Skeletal muscle satellite cell (primary cell): ENCODE measurements around the gene ZNF416.

ENCODE experiments used
- H3K27me3 ChIP-seq: 2 replicates; pipeline ENCODE4 v1.7.0; 2013; ENCODE audit warnings: low read length; ENCODE audit not compliant: control insufficient read depth, insufficient read depth
- H3K36me3 ChIP-seq: 2 replicates; pipeline ENCODE4 v1.7.0; 2013; ENCODE audit warnings: mild to moderate bottlenecking, control low read depth, low read length; ENCODE audit not compliant: insufficient read depth
- H3K4me1 ChIP-seq: 2 replicates; pipeline ENCODE4 v1.7.0; 2013; ENCODE audit warnings: low read length; ENCODE audit not compliant: control insufficient read depth, insufficient read depth
- H3K4me2 ChIP-seq: 2 replicates; pipeline ENCODE4 v1.7.0; 2013; ENCODE audit warnings: mild to moderate bottlenecking, low read length
- H3K4me3 ChIP-seq: 2 replicates; pipeline ENCODE4 v1.7.0; 2013; ENCODE audit warnings: low read length
- H3K9ac ChIP-seq: 2 replicates; pipeline ENCODE4 v1.7.0; 2013; ENCODE audit warnings: mild to moderate bottlenecking, low read depth, low read length, moderate library complexity
- H3K9me3 ChIP-seq: replicated peaks from 2 replicates; pipeline ENCODE4 v1.7.0; 2013; ENCODE audit warnings: mild to moderate bottlenecking, control low read depth, low read length

ZNF416 gene

DNA sequence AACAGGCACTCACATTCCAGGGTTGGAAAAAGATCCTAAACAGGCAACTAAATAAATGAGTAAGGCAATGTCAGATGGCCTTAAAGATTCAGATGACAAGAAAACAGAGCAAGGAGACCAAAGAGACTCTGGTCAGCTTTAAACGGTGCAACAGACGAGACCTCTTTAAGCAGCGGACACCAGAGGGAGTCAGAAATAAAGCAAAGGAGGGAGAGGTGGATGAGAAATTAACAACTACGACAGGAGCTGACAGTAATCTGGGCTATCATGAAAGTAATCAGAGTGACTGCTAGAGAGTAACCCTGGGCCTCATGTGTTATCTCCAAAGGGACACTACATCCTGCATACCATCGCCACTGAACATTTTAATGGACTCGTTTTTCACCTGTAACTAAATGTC lies 20.2 kb downstream of the ZNF416 start:
- Histone ChIP-seq H3K4me2 (peak overlapping the region; percentile 91), H3K4me1 (peaks cover 17% of the 10 kb centered on the region), H3K9me3 (peaks cover 6% of the 10 kb centered on the region), H3K4me3 (peak overlapping the region; percentile 90), H3K36me3 (peaks cover 29% of the 10 kb centered on the region), H3K9ac (peak overlapping the region; percentile 85), H3K27me3 (no peaks in the 10 kb centered on the region)

GRCh38 chr19:57557659-57558058 lies 21.1 kb downstream of the ZNF416 start:
- Histone ChIP-seq H3K9me3 (peaks cover 6% of the 10 kb centered on the region), H3K27me3 (no peaks in the 10 kb centered on the region), H3K9ac (no peak overlapping the region), H3K4me3 (no peak overlapping the region), H3K4me2 (peak overlapping the region; percentile 91), H3K36me3 (peaks cover 38% of the 10 kb centered on the region), H3K4me1 (peaks cover 17% of the 10 kb centered on the region)

GRCh38 chr19:57552432-57552831 lies 26.3 kb downstream of the ZNF416 start:
- Histone ChIP-seq H3K4me2 (no peak overlapping the region), H3K36me3 (peaks cover 86% of the 10 kb centered on the region), H3K9ac (no peak overlapping the region), H3K4me3 (no peak overlapping the region), H3K9me3 (peaks cover 12% of the 10 kb centered on the region), H3K4me1 (no peaks in the 10 kb centered on the region), H3K27me3 (no peaks in the 10 kb centered on the region)

DNA sequence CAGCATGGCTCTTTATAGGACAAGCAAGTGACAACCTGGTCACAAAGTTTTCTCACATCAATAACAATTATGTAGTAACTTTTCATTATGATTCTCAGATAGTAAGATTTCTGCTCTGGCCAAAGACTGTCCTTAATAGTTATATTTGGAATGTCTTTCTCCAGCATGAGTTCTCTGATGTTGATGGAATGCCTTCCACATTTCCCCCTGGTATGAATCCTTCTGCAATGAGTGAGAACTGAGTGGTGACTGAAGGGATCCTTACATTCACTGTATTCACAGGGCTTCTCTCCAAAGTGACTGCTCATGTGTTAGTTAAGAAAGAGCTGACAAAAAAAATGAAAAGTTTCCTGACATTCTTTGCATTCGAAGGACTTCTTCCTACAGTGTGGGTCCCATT lies 32.2 kb downstream of the ZNF416 start:
- Histone ChIP-seq H3K4me1 (no peaks in the 10 kb centered on the region), H3K4me3 (no peak overlapping the region), H3K9ac (no peak overlapping the region), H3K36me3 (peaks cover 91% of the 10 kb centered on the region), H3K4me2 (no peak overlapping the region), H3K27me3 (no peaks in the 10 kb centered on the region), H3K9me3 (peaks cover 57% of the 10 kb centered on the region)

DNA sequence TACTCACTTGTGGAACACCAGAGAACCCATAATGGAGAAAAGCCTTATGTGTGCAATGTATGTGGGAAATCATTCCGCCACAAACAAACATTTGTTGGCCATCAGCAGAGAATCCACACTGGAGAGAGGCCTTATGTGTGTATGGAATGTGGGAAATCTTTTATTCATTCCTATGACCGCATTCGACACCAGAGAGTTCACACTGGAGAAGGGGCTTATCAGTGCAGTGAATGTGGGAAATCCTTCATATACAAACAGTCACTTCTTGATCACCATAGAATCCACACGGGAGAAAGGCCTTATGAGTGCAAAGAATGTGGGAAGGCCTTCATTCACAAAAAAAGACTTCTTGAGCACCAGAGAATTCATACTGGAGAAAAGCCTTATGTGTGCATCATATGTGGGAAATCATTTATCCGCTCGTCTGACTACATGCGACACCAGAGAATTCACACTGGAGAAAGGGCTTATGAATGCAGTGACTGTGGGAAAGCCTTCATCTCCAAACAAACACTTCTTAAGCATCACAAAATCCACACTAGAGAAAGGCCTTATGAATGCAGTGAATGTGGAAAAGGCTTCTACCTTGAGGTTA lies 40.7 kb downstream of the ZNF416 start:
- Histone ChIP-seq H3K9me3 (peaks cover 68% of the 10 kb centered on the region), H3K4me1 (no peaks in the 10 kb centered on the region), H3K9ac (no peak overlapping the region), H3K4me3 (no peak overlapping the region), H3K4me2 (no peak overlapping the region), H3K27me3 (no peaks in the 10 kb centered on the region), H3K36me3 (peaks cover 82% of the 10 kb centered on the region)

DNA sequence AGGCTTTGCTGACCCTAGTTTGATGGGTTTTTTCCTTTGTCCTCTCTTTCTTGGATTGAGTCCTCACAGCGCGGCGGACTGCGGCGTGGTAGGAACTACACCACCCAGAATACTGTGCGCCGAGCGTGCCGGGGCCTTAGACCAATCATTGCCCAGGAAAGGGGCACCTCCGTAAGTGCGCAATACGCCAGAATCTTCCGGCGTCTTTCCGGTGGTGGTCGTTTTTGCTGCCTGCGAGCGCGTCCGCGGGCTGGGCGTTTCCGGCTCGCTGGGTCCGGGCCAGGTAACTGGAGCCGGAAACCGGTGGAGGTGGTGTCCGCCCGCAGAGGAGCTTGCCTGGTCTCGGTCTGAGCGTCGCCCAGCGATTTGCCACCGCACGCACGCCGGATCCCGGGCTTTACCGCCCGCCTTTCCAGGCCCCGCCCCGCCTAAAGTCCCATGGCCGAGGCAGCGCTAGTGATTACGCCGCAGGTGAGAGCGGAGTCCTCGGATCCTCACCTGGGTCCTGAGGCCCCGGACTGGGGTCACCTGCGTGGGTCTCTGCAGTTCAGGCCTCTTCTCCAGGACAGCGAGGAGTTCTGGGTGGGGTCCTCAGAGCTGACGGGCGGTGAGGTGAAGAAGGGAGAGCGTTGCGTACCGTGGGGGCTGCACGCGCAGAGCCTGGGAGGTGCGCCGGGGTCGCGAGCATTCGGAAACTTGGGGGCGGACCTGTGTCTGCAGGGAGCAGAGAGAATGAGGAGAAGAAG lies 51.4 kb downstream of the ZNF416 start, which contains the start of gene ZNF549:
Gene ZNF549, plus strand, starts transcription at position 221 of the 746 bp plus-strand sequence. Its CDS starts 218 bp downstream, at position 439.
- Histone ChIP-seq H3K4me3 (peak within 1 kb of the TSS; percentile 93), H3K27me3 (no peaks in the 10 kb centered on the region), H3K4me2 (peak within 1 kb of the TSS; percentile 87), H3K9ac (peak within 1 kb of the TSS; percentile 89), H3K4me1 (peaks cover 6% of the 10 kb centered on the region), H3K9me3 (peaks cover 4% of the 10 kb centered on the region), H3K36me3 (peaks cover 11% of the 10 kb centered on the region)
